Heart left ventricle (tissue), 13 donors: Measurements from ENCODE around the gene COL26A1.

ENCODE experiments used
- POLR2A ChIP-seq, 2 donors: fragments of 450-650 bp; IDR thresholded peaks; one replicate each; pipeline ENCODE4 v1.6.1; 2017; ENCODE audit warnings: antibody characterized with exemption in 2 of 2, mild to moderate bottlenecking in 2 of 2, moderate library complexity in 2 of 2
- TF ChIP-seq, protein P1 (sequence below), 12 donors: fragments of 200-600 bp; sonication (generic) in 4 of 12; IDR thresholded peaks; one replicate each; pipeline versions ENCODE4 v1.5.0 to v1.8.0; 2018 to 2022; ENCODE audit warnings: antibody characterized with exemption in 12 of 12, mild to moderate bottlenecking in 5 of 12
- donor health status: ischemic (EF 13 %, LVEDD 7.1; RV severe dilation, severe dysfunction).
- donor health status: DM: no; HTN: yes; CAD: no.
- donor health status: DM: no; HTN: no; CAD: no.
- donor health status: ischemic (EF 25% LVEDD 6.9; RV normal size, moderate dysfunction).
- donor health status: ischemic (EF 25% LVEDD 5.7; RV mildly dilated, moderate dysfunction).
- donor health status: ischemic (EF 35%, LVEDD 5.7; RV mildly dilated, moderate dysfunction).
- donor health status: nonischemic (EF 11% LVEDD 7.7; RV severe dilation, severe dysfunction).
- donor health status: DM: yes; HTN: yes; CAD: no.
- donor health status: PGD.
- donor health status: ischemic (EF 29% LVEDD 5.4; RV normal size, mild dysfunction).
- donor health status: nonischemic (EF 23%, LVEDD 6.1; RV moderate dilation, normal function).

DNA sequence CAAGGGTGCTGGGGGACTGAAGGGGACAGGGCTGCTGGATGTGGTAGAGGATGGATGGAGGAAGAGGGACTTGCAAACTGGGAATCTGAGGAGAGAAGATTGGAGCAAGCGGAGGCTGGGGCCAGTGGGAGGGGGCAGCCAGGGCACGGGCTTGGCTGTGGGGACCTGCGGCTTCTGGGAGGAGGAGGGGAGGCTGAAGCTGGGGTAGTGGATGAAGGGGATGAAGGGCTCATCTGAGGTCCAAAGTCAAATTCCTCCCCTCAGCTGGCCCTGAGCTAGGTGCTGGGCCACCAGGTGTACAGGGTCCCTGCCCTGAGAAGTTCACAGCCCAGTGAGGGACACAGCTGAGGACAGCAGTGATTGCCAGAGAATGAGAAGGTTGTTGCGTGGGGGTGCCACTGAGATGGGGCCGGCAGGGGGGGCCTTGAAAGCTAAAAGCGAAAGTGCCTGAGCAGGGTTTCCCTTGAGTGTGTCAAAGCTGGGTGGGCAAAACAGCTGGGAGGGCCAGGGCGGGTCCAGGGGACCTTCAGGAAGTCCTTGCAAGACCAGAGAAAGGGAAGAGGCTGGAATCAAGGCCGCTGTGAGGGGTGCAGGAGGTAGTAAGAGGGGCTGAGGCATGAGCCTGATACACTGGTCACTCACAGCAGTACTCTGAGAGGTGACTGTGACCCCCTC, 191.2 kb downstream of the COL26A1 start:
- TF ChIP-seq, protein P1, sequence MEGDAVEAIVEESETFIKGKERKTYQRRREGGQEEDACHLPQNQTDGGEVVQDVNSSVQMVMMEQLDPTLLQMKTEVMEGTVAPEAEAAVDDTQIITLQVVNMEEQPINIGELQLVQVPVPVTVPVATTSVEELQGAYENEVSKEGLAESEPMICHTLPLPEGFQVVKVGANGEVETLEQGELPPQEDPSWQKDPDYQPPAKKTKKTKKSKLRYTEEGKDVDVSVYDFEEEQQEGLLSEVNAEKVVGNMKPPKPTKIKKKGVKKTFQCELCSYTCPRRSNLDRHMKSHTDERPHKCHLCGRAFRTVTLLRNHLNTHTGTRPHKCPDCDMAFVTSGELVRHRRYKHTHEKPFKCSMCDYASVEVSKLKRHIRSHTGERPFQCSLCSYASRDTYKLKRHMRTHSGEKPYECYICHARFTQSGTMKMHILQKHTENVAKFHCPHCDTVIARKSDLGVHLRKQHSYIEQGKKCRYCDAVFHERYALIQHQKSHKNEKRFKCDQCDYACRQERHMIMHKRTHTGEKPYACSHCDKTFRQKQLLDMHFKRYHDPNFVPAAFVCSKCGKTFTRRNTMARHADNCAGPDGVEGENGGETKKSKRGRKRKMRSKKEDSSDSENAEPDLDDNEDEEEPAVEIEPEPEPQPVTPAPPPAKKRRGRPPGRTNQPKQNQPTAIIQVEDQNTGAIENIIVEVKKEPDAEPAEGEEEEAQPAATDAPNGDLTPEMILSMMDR (IDR thresholded peaks at IDR 0.05) = no peak
- TF ChIP-seq POLR2A (IDR thresholded peaks at IDR 0.05) = no peak
